GM18517 (cell line): ENCODE data around the gene IFT27.

ENCODE experiments used
- ATAC-seq: cut with Tn5 transposase; IDR thresholded peaks from one replicate; pipeline ENCODE4 v1.9.1; 2021; ENCODE audit warnings: mild to moderate bottlenecking, moderate library complexity; ENCODE audit not compliant: unreplicated experiment

IFT27 gene

DNA sequence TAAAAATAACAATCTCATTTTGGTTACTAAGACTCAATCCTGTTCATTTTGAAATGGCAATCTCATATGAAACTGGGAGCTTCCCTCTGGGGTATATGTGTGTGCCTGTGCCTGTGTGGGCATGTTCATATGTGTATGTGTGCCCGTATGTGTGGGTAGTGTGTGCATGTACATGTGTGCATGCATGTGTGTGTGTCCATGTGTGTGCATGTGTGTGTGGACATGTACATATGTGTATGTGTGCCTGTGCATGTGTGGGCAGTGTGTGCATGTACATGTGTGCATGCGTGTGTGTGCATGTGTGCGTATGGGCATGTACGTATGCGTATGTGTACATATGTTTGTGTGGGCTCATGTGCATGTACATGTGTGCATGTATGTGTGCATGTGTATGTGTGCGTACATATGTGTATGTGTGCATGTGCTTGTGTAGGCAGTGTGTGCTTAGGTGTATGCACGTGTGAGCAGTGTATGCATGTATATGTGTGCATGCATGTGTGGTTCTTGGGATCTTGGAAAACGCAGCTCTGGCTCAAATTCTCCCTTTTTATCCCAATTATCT is 47.9 kb downstream of the IFT27 start:
- ATAC-seq: no peak

DNA sequence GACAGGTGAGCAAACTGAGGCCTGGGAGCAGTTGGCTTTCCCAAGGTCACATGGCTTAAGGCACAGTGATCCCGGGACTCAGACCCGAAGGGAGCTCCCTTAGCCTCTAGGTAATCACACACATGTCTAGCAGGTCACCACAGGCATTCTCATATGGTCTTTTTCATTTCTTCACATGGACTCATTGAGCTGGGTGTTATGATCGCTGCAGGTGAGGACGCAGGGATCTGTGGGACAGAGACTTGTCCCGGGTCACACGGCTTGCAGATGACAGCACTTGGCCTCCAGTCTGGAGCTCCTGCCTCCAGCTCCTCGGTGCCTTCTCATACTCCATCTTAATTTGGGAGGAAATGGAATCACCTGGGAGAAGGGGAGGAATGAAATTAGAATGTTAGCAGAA is 48.8 kb downstream of the IFT27 start:
- ATAC-seq: no peak

DNA sequence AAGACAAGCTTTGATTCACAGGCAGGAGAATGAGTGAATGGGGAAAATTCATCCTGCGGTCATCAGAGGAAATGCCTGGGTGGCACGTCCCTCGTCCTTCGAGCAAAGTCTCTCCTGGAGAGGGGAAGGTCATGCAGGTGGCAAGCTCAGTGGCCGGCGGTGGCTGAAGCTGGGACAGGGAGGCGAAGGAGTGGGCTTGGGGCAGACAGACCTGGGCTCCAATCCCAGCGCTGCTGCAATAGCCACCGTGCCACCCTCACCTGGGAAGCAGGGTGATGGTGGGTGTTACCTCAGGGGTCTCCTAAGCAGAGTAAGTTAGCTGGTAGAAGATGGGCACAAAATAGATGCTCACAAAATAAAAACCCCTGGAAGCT is 49.9 kb downstream of the IFT27 start:
- no peak for ATAC-seq

DNA sequence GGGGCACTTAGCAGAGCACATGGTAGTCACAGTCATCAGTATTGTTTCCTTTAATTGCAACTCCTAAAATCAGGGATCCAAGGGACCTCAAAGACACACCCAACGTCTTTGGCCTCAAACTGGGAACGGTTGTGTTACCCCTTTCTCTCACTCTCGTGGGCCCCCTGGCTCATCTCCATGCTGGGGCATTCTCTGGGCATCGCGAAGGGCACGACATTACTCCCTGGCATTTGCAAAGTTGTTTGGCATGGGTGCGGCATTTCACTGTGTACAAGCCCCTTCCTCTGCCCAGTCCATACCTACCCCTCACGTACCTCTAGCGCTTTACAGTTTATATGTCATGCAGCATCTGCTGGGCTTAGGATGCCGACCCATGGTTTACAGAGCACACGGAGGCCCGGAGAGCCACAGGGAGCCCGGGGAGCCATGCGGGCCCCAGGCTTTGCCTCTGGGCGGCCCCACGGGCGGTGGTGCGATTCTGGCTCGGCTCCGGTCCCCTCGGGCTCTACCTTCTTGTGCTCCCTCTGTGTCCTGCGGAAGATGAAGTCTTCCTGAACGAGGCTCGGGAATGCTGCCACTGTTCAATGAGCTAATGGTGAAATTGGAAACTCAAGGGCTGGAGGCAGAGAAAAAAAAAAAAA is 50.4 kb downstream of the IFT27 start:
- no peak for ATAC-seq

DNA sequence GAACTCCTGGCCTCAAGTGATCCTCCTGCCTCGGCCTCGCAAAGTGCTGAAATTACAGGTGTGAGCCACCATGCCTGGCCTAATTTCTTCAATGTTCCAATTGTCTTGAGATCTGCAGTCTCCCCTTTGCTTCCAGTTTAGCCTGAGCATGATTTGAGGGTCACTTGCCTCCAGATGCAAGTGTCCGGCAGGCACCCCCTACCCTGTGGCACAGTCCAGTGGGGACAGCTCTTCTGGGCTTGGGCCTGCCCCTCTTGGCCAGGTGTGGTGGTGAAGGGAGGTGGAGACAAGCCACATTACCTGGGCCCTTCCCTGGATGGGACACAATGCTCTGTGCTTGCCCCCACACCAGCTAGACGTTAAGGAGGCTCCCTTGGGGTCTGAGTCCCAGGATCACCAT is 51.1 kb downstream of the IFT27 start:
- ATAC-seq: no peak

DNA sequence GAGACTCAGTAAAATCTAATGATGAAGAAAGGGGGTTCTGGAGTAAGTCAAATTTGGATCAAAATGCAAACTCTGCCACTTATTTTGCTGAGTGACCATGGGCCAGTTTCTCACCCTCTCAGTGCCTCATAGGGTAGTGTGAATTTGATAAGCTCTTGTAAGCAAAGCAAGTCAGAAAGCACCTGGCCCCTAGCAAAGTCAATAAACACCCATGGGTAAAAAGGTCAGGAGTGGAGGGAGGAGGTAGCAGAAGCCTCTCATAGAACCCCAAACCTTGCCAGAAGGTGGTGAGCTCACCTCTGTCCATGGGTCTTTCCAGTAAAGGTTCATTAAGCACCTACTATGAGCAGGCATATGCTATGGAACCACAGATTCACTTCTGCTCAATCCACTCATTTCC is 53.9 kb downstream of the IFT27 start:
- no peak for ATAC-seq

DNA sequence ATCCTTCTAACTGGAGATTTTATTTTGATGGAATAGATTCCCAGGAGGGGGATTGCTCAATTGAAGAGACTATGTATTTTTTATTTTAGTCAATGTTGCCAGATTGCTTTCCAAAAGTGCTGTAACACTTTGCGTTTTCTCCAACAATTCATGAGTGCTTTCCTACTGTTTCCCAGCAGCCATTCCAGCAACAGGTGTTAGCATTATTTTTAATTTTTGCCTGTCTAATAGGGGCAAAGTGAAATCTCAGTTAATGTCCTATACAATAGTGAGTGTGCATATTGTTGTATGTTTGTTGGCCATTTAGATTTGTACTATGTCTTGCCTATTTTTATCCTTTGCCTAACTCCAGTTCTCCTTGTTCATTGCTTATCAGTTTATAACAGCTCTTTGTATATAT is 60.3 kb downstream of the IFT27 start:
- ATAC-seq: no peak

DNA sequence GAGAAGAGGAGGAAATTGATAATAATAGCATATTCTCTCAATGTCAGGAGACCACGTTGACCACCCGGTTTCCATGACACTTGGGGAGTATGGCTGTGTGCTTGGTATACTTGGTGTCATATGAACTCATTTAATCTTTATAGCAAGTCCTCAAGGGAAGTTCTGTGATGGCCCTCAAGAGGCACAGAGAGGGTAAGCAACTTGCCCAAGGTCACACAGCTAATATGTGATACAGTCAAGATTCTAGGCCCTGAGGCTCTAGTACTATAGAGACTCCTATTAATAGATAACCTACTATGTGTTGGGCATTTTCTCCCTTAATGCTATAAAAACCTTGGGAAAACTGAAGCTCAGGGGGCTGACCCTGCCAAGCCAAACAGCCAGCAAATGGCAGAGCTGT is 61.8 kb downstream of the IFT27 start:
- ATAC-seq: no peak

DNA sequence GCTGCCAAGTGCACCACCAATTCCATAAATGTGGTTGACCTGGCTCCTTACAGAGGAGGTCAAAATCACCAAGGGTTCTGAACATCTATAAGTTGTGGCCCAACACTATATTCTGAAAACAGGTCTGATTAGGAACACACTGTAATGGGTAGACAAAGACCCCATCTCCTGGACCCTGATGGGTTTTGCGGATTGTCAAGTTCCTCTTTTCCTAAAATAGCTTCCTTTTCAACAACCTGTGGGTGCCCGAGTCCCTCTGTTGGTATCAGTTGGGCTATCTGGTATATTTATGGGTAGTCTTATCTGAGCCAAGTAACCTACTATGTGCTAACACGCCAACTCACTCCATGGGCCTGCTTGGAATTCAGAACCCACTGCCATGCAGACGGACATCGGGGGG is 62.5 kb downstream of the IFT27 start:
- ATAC-seq: no peak
